Measurements from ENCODE around the gene CLCN5.

DNA sequence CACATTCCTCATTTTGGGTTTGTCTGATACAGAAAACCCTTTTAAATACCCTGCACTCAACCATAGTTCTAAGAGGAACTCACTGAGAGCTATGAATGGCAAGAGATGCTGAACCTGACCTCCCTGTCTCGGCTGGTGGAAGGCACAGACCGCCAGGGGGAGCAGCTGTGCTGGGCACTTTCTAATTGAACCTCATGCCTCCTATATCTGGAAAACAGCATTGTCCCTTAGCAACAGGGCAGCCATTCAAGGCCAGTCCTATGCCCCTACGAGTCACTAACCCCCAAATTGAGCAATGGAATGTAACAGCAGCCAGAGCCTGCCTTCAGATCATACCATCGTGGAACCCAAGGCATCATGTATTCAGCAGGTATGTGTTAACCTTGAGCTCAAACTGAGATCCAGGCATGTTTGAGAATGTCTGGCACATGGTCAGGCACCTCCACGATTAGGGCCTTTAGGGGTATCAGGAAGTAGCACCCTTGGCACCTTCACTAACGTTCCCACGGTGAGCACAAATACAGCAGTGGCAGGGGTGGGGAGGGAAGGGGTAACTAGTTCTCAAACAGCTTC lies 38.0 kb upstream of the CLCN5 start:
- TF ChIP-seq, protein P1, sequence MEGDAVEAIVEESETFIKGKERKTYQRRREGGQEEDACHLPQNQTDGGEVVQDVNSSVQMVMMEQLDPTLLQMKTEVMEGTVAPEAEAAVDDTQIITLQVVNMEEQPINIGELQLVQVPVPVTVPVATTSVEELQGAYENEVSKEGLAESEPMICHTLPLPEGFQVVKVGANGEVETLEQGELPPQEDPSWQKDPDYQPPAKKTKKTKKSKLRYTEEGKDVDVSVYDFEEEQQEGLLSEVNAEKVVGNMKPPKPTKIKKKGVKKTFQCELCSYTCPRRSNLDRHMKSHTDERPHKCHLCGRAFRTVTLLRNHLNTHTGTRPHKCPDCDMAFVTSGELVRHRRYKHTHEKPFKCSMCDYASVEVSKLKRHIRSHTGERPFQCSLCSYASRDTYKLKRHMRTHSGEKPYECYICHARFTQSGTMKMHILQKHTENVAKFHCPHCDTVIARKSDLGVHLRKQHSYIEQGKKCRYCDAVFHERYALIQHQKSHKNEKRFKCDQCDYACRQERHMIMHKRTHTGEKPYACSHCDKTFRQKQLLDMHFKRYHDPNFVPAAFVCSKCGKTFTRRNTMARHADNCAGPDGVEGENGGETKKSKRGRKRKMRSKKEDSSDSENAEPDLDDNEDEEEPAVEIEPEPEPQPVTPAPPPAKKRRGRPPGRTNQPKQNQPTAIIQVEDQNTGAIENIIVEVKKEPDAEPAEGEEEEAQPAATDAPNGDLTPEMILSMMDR (IDR thresholded peaks at IDR 0.05), result peak; percentile 39 to 67 (median 54)
- TF ChIP-seq POLR2A (IDR thresholded peaks at IDR 0.05; ENCODE audit: low read depth) (no peak), POLR2AphosphoS5 (IDR thresholded peaks at IDR 0.05) (no peak)

All from esophagus muscularis mucosa (tissue), 3 donors.